K562 (cell line): ENCODE data around the gene ADGRB2. TPM values are rescaled to one million over a fixed set of nuclear protein-coding genes. Genes with fewer than 3 reads are reported as not detected.
A peak's percentile ranks its signal among the peaks of the same experiment; 100 is the strongest.

Experiments
- ATAC-seq: fragments of 200-7000 bp; cut with Tn5 transposase; 3 replicates; pipeline ENCODE4 v1.9.1; 2020; ENCODE audit warnings: moderate library complexity
- BruUV-seq: library from RNA; stranded (reverse); fragments of 400-500 nt; replicated peaks from 2 replicates; lab custom pipeline; 2021; lab: Mats Ljungman, UMichigan
- CTCF ChIA-PET: fragments of 300-600 bp; formaldehyde crosslinking; extraction: SDS; loops from one replicate; lab custom pipeline; 2021; ENCODE audit warnings: low intra/inter-chr PET ratio; lab: Yijun Ruan, JAX
- POLR2A ChIA-PET: fragments of 300-600, 350-650 bp; sonication (Branson Sonifier 250); formaldehyde crosslinking; extraction: SDS; loops from one replicate; lab custom pipeline; 2021; ENCODE audit warnings: antibody characterized with exemption, inconsistent platforms; lab: Yijun Ruan, JAX
- DNase-seq, 4 experiments: peaks; one replicate each; pipeline versions ENCODE4 v3.0.0 to v3.0.0-alpha.2; 2011 to 2018; ENCODE audit warnings: low spot score in 3 of 4, mixed read lengths in 3 of 4; ENCODE audit errors: extremely low read depth in 1 of 4
- FAIRE-seq: peaks from 2 replicates; lab custom pipeline; 2011; peaks lifted over from hg19 to GRCh38; lab: Jason Lieb, UNC
- H2AFZ ChIP-seq: 2 replicates; pipeline ENCODE4 v1.6.0; 2011; ENCODE audit warnings: low read depth, low read length, control low read depth, inconsistent platforms
- H3K27ac ChIP-seq: fragments of 200-600 bp; 3 replicates; pipeline ENCODE4 v1.8.0; 2011; ENCODE audit warnings: low read depth, mild to moderate bottlenecking, control low read depth, inconsistent platforms, low read length, moderate library complexity, mixed read lengths; ENCODE audit errors: extremely low read depth
- H3K27me3 ChIP-seq, 2 experiments: fragments of 300-600 bp in 1 of 2; 2 replicates in 1 of 2; 3 replicates in 1 of 2; pipeline versions ENCODE4 v1.6.0 to v1.8.0; 2011; ENCODE audit warnings: inconsistent platforms in 2 of 2, low read length in 2 of 2, mild to moderate bottlenecking in 1 of 2, mixed read lengths in 1 of 2, moderate library complexity in 1 of 2; ENCODE audit not compliant: control insufficient read depth in 2 of 2, insufficient read depth in 2 of 2
- H3K36me3 ChIP-seq: fragments of 300-600 bp; 3 replicates; pipeline ENCODE4 v1.8.0; 2011; ENCODE audit warnings: mild to moderate bottlenecking, low read length, inconsistent platforms; ENCODE audit not compliant: control insufficient read depth, insufficient read depth
- H3K4me1 ChIP-seq, 2 experiments: fragments of 200-600 bp in 1 of 2; replicated peaks in 1 of 2; 2 replicates in 1 of 2; 3 replicates in 1 of 2; pipeline versions ENCODE4 v1.5.1 to v1.8.0; 2011; ENCODE audit warnings: inconsistent platforms in 2 of 2, low read length in 2 of 2, mild to moderate bottlenecking in 1 of 2, mixed read lengths in 1 of 2, moderate library complexity in 1 of 2; ENCODE audit not compliant: control insufficient read depth in 2 of 2, insufficient read depth in 2 of 2
- H3K4me2 ChIP-seq: 2 replicates; pipeline ENCODE4 v1.6.1; 2011; ENCODE audit warnings: low read length, control low read depth, inconsistent platforms, mixed read lengths; ENCODE audit not compliant: insufficient read depth
- H3K4me3 ChIP-seq: fragments of 200-600 bp; sonication (generic), shearing (Covaris generic); 2 replicates; pipeline ENCODE4 v1.5.1; 2016; ENCODE audit warnings: control low read depth, inconsistent platforms
- H3K79me2 ChIP-seq: fragments of 200-600 bp; 3 replicates; pipeline ENCODE4 v1.8.0; 2011; ENCODE audit warnings: low read length, inconsistent platforms; ENCODE audit not compliant: control insufficient read depth, insufficient read depth
- H3K9ac ChIP-seq, 2 experiments: 2 replicates each; pipeline versions ENCODE4 v1.6.0 to v1.6.1; 2011; ENCODE audit warnings: low read depth in 2 of 2, low read length in 2 of 2, control low read depth in 1 of 2, inconsistent platforms in 1 of 2, mild to moderate bottlenecking in 1 of 2, mixed read lengths in 1 of 2; ENCODE audit not compliant: insufficient read depth in 1 of 2
- H3K9me1 ChIP-seq: one replicate; pipeline ENCODE4 v1.6.0; 2011; ENCODE audit warnings: inconsistent platforms, mild to moderate bottlenecking, low read length, moderate library complexity; ENCODE audit not compliant: control insufficient read depth, insufficient read depth
- H3K9me3 ChIP-seq: replicated peaks from 2 replicates; pipeline ENCODE4 v1.5.1; 2011; ENCODE audit warnings: low read depth, low read length, inconsistent platforms; ENCODE audit not compliant: control insufficient read depth, insufficient read depth
- H4K20me1 ChIP-seq: replicated peaks from 2 replicates; pipeline ENCODE4 v1.6.1; 2011; ENCODE audit warnings: low read length, inconsistent platforms, mixed read lengths; ENCODE audit not compliant: control insufficient read depth, insufficient read depth
- CBX8 ChIP-seq: fragments of 200-600 bp; sonication (generic); IDR thresholded peaks from 2 replicates; pipeline ENCODE4 v1.6.1; 2012; ENCODE audit warnings: borderline replicate concordance, mixed run types, low read depth, mild to moderate bottlenecking, moderate library complexity, mixed read lengths, low read length, control low read depth, inconsistent platforms; ENCODE audit not compliant: poor library complexity, severe bottlenecking; ENCODE audit errors: extremely low read depth
- IRF2 ChIP-seq: sonication (generic); formaldehyde crosslinking; IDR thresholded peaks from 2 replicates; pipeline ENCODE4 v1.8.1; 2022; ENCODE audit warnings: mild to moderate bottlenecking, missing genetic modification reagents
- KHSRP ChIP-seq: fragments of 450-650 bp; IDR thresholded peaks from 2 replicates; pipeline ENCODE4 v1.6.1; 2017
- NFIC ChIP-seq: fragments of 450-650 bp; IDR thresholded peaks from 2 replicates; pipeline ENCODE4 v1.6.1; 2017; ENCODE audit warnings: mild to moderate bottlenecking, inconsistent platforms
- POLR2G ChIP-seq: fragments of 200-400 bp; formaldehyde crosslinking; IDR thresholded peaks from 2 replicates; pipeline ENCODE4 v1.6.1; 2017; ENCODE audit warnings: low read depth, mild to moderate bottlenecking, antibody characterized with exemption, low read length, moderate library complexity
- SAFB2 ChIP-seq: fragments of 200-400 bp; formaldehyde crosslinking; IDR thresholded peaks from 2 replicates; pipeline ENCODE4 v1.6.1; 2018; ENCODE audit warnings: borderline replicate concordance, low read length, low read depth, moderate library complexity; ENCODE audit not compliant: severe bottlenecking
- TRIM28 ChIP-seq: fragments of 450-650 bp; IDR thresholded peaks from 2 replicates; pipeline ENCODE4 v1.6.1; 2017
- ZNF324 ChIP-seq: fragments of 250-450 bp; sonication (Bioruptor Pico); IDR thresholded peaks from 2 replicates; pipeline ENCODE4 v1.4.0; 2020; ENCODE audit warnings: mild to moderate bottlenecking
- ZNF57 ChIP-seq: fragments of 450-650 bp; formaldehyde crosslinking; IDR thresholded peaks from 2 replicates; pipeline ENCODE4 v1.4.0; 2020; ENCODE audit warnings: mild to moderate bottlenecking, moderate library complexity
- WGBS: fragments of 100-300 bp; shearing (Covaris generic); methylation state at CpG from one replicate; pipeline ENCODE4 v1.1.6; 2016; ENCODE audit warnings: low coverage, mixed read lengths; ENCODE audit not compliant: insufficient coverage; ENCODE audit errors: missing lambda C conversion rate; 5-methylcytosine and 5-hydroxymethylcytosine counted together
- in situ Hi-C: fragments of 300-500 bp; cut with MboI; formaldehyde crosslinking; loops from 4 replicates; pipeline ENCODE4 v1.15.0; 2018; ENCODE audit warnings: inconsistent platforms, mixed read lengths
- intact Hi-C: fragments of 100-400 bp; cut with micrococcal nuclease; formaldehyde crosslinking; loops from 2 replicates; pipeline ENCODE4 v1.14.2; 2022
- polyA plus RNA-seq, 8 experiments: library from polyadenylated mRNA; depleted of rRNA in 4 of 8; stranded (reverse) in 5 of 8; unstranded in 3 of 8; fragments of >200 nt; fragmentation: Nextera tagmentation in 2 of 8; fragmentation: Illumina TruSeq in 1 of 8; extraction: Ambion mirVana in 2 of 8; extraction: Trizol in 1 of 8; gene quantifications; 2 replicates each; pipeline versions ENCODE4 v1.2.1 to v1.2.3, GENCODE V29; 2011 to 2014; ENCODE audit warnings: inconsistent platforms in 1 of 8, missing spikeins in 1 of 8
- total RNA-seq, 7 experiments: library from RNA; depleted of rRNA in 6 of 7; stranded (reverse); fragments of >200 nt in 6 of 7; fragmentation: Illumina TruSeq in 2 of 7; extraction: Trizol in 2 of 7; gene quantifications; 2 replicates each; pipeline versions ENCODE4 v1.2.1 to v1.2.3, GENCODE V29; 2011 to 2021; ENCODE audit warnings: low replicate concordance in 1 of 7
- TF ChIP-seq, protein P1 (sequence below), 3 experiments: fragments of 200-800 bp in 1 of 3; fragments of 250-450 bp in 1 of 3; fragments of 450-650 bp in 1 of 3; sonication (Bioruptor Pico) in 1 of 3; sonication (Bioruptor generic) in 1 of 3; formaldehyde crosslinking in 1 of 3; IDR thresholded peaks; 2 replicates each; pipeline versions ENCODE4 v1.6.1 to v1.8.0; 2016 to 2022; ENCODE audit warnings: mild to moderate bottlenecking in 2 of 3, missing genetic modification characterization in 2 of 3, missing compliant biosample characterization in 1 of 3, moderate library complexity in 1 of 3
- TF ChIP-seq, protein P2 (sequence below): fragments of 450-650 bp; formaldehyde crosslinking; IDR thresholded peaks from 2 replicates; pipeline ENCODE4 v1.4.0; 2020; ENCODE audit warnings: mild to moderate bottlenecking
- TF ChIP-seq, protein P3 (sequence below): fragments of 450-650 bp; IDR thresholded peaks from 2 replicates; pipeline ENCODE4 v1.6.1; 2016; ENCODE audit warnings: antibody characterized with exemption

ADGRB2 gene
- total and polyA plus RNA-seq, 9 of the 15 experiments (the other 6 are each of a cell fraction or from before 2014, with no cell fraction given), result 0.04 to 0.23 (median 0.20) TPM; not detected in 2

DNA sequence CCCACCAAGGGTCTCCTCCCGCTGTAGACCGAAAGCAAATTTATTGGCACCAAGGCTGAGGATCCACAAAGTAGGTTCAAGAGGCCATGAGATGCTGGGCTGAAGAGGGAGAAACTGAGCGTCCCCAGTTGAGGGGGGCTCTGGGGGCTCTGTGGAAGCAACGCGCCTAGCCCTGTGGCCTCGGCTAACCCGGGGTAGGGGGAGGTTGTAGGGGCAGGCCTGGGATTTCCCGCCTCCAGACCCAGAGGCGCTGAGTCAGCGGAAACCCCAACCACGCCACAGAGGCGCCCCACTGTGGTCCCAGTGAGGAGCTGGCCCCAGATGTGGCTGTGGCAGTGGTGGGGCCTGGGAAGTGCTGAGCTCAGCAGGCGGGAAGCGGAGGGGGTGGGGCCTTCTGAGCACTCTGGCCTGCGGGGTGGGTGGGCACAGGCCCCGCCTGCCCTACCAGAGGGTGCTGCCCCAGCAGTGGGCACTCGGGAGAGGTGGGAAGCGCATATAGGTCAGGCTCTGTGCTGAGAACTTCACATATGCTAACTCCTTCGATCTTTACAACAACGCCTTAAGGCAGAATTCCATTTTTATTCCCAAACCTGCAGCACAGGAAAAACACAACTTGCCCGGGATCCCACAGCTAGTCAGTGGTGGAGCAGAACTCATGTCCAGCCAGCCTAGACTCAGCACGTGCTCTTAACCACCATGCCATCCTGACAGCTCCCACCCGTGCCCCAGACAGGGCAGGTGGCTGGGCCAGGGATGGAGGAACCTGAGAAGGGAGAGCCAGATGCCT is 58.9 kb downstream of the ADGRB2 start:
- H3K9me1 ChIP-seq, result no peaks in the 10 kb centered on the region
- in situ Hi-C loops (no loop called here), intact Hi-C loops (loop anchor here (2.0 kb wide), 1 partner anchor 42 kb away; no protein-coding TSS in a partner anchor)
- no peaks in the 10 kb centered on the region for H3K36me3 ChIP-seq
- H3K27ac ChIP-seq, result peak overlapping the region; percentile 29; the same call in 2 of the 3 replicates
- H3K4me1 ChIP-seq, result peaks cover 14 to 27% of the 10 kb centered on the region in 2 experiments
- peaks cover 16 to 56% of the 10 kb centered on the region in 2 experiments for H3K27me3 ChIP-seq
- no peaks in the 10 kb centered on the region for H4K20me1 ChIP-seq
- H3K4me2 ChIP-seq, result peak overlapping the region; percentile 7; the same call in 1 of the 2 replicates
- WGBS, result 29% methylated on average over 22 of the region's 23 CpGs
- POLR2A ChIA-PET, result interaction anchor here (0.7 to 3.1 kb wide), 3 partner anchors 12 to 129 kb away, joined by 3 to 13 read pairs (median 5); no protein-coding TSS in a partner anchor
- FAIRE-seq, result peak; percentile 81
- peak; percentile 95 for ATAC-seq
- peak overlapping the region; percentile 85 for H2AFZ ChIP-seq
- CTCF ChIA-PET, result interaction anchor here (1.1 kb wide), 1 partner anchor 42 kb away, joined by 6 read pairs; no protein-coding TSS in a partner anchor
- H3K9me3 ChIP-seq, result no peaks in the 10 kb centered on the region
- H3K79me2 ChIP-seq, result no peaks in the 10 kb centered on the region
- DNase-seq, result peak; percentile 88 to 94 (median 93)
- BruUV-seq, result no TSS peak
- H3K4me3 ChIP-seq, result no peak overlapping the region
- H3K9ac ChIP-seq, result peak overlapping the region; percentile 8 to 38; a peak in 3 of 4 replicates
- TF ChIP-seq CBX8 (no peak), NFIC (0 out of 2 replicates have a peak, but pooled peaks have one; percentile 40), KHSRP (no peak), POLR2G (0 out of 2 replicates have a peak, but pooled peaks have one; percentile 36), SAFB2 (no peak), ZNF57 (CRISPR knock-in tag) (no peak), ZNF324 (CRISPR knock-in tag) (no peak), TRIM28 (no peak), IRF2 (CRISPR knock-in tag) (no peak)
- TF ChIP-seq, protein P1, sequence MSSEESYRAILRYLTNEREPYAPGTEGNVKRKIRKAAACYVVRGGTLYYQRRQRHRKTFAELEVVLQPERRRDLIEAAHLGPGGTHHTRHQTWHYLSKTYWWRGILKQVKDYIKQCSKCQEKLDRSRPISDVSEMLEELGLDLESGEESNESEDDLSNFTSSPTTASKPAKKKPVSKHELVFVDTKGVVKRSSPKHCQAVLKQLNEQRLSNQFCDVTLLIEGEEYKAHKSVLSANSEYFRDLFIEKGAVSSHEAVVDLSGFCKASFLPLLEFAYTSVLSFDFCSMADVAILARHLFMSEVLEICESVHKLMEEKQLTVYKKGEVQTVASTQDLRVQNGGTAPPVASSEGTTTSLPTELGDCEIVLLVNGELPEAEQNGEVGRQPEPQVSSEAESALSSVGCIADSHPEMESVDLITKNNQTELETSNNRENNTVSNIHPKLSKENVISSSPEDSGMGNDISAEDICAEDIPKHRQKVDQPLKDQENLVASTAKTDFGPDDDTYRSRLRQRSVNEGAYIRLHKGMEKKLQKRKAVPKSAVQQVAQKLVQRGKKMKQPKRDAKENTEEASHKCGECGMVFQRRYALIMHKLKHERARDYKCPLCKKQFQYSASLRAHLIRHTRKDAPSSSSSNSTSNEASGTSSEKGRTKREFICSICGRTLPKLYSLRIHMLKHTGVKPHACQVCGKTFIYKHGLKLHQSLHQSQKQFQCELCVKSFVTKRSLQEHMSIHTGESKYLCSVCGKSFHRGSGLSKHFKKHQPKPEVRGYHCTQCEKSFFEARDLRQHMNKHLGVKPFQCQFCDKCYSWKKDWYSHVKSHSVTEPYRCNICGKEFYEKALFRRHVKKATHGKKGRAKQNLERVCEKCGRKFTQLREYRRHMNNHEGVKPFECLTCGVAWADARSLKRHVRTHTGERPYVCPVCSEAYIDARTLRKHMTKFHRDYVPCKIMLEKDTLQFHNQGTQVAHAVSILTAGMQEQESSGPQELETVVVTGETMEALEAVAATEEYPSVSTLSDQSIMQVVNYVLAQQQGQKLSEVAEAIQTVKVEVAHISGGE (CRISPR knock-in tag; IDR thresholded peaks at IDR 0.05), result no peak
- TF ChIP-seq, protein P2, sequence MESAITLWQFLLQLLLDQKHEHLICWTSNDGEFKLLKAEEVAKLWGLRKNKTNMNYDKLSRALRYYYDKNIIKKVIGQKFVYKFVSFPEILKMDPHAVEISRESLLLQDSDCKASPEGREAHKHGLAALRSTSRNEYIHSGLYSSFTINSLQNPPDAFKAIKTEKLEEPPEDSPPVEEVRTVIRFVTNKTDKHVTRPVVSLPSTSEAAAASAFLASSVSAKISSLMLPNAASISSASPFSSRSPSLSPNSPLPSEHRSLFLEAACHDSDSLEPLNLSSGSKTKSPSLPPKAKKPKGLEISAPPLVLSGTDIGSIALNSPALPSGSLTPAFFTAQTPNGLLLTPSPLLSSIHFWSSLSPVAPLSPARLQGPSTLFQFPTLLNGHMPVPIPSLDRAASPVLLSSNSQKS (CRISPR knock-in tag), result no peak
- TF ChIP-seq, protein P3, sequence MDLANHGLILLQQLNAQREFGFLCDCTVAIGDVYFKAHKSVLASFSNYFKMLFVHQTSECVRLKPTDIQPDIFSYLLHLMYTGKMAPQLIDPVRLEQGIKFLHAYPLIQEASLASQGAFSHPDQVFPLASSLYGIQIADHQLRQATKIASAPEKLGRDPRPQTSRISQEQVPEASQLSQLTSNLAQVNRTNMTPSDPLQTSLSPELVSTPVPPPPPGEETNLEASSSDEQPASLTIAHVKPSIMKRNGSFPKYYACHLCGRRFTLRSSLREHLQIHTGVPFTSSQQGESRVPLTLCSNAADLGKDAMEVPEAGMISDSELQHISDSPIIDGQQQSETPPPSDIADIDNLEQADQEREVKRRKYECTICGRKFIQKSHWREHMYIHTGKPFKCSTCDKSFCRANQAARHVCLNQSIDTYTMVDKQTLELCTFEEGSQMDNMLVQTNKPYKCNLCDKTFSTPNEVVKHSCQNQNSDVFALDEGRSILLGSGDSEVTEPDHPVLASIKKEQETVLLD, result no peak
